Activated CD4-positive, alpha-beta T cell treated with anti-CD3 and anti-CD28 coated beads, Interleukin-2, amount 10 ng/mL, durations not matched to agents 7 days and 5 days (primary cell): ENCODE measurements around the gene MINK1. TPM values are rescaled to one million over a fixed set of nuclear protein-coding genes. Genes with fewer than 3 reads are reported as not detected.

Experiments used
- CTCF ChIA-PET: fragments of 350-600 bp; sonication (Branson Sonifier 250); formaldehyde crosslinking; loops from one replicate; lab custom pipeline; 2021; ENCODE audit warnings: antibody characterized with exemption; lab: Charles Lee
- POLR2A ChIA-PET: fragments of 350-600 bp; sonication (Branson Sonifier 250); formaldehyde crosslinking; loops from one replicate; lab custom pipeline; 2021; ENCODE audit warnings: antibody characterized with exemption; lab: Charles Lee
- DNase-seq: peaks from one replicate; pipeline ENCODE4 v3.0.0-alpha.2; 2020
- H3K27ac Mint-ChIP-seq: one replicate; pipeline ENCODE4 v1.8.0; 2021; ENCODE audit warnings: mild to moderate bottlenecking, moderate library complexity, mixed read lengths
- H3K27me3 Mint-ChIP-seq: one replicate; pipeline ENCODE4 v1.8.0; 2021; ENCODE audit warnings: mixed read lengths
- H3K36me3 Mint-ChIP-seq: one replicate; pipeline ENCODE4 v1.8.0; 2021; ENCODE audit warnings: low read depth, mixed read lengths
- H3K4me1 Mint-ChIP-seq: one replicate; pipeline ENCODE4 v1.8.0; 2021; ENCODE audit warnings: mixed read lengths
- H3K4me3 Mint-ChIP-seq: one replicate; pipeline ENCODE4 v1.8.0; 2021; ENCODE audit warnings: mild to moderate bottlenecking, moderate library complexity, mixed read lengths
- H3K9me3 Mint-ChIP-seq: one replicate; pipeline ENCODE4 v1.8.0; 2021; ENCODE audit warnings: mixed read lengths
- total RNA-seq, 2 experiments: library from RNA; stranded (reverse); gene quantifications; one replicate each; pipeline ENCODE4 v1.2.3, GENCODE V29; 2021

MINK1 gene
- total RNA-seq, 2 experiments from 2014 or later: 112 to 133 TPM

- peaks cover 41% of the 10 kb centered on the region for H3K4me1 Mint-ChIP-seq
- peak overlapping the region; percentile 99 for H3K27ac Mint-ChIP-seq
- no peaks in the 10 kb centered on the region for H3K9me3 Mint-ChIP-seq
Observed at GRCh38 chr17:4945176-4945943, 112.2 kb downstream of the MINK1 start.

GRCh38 chr17:4945944-4946280, 112.8 kb downstream of the MINK1 start:
- H3K4me3 Mint-ChIP-seq: peak overlapping the region; percentile 92
- no peak for DNase-seq
- H3K36me3 Mint-ChIP-seq: peaks cover 63% of the 10 kb centered on the region
- CTCF ChIA-PET: interaction anchor here (0.9 kb wide), 1 partner anchor 22 kb away, joined by 3 read pairs; no protein-coding TSS in a partner anchor
- H3K27me3 Mint-ChIP-seq: no peaks in the 10 kb centered on the region
- H3K4me1 Mint-ChIP-seq: peaks cover 46% of the 10 kb centered on the region
- POLR2A ChIA-PET: interaction anchor here (6.2 kb wide), 1 partner anchor 22 kb away, joined by 44 read pairs; the partner anchor contains the start of gene SPAG7
- H3K9me3 Mint-ChIP-seq: no peaks in the 10 kb centered on the region
- peak overlapping the region; percentile 99 for H3K27ac Mint-ChIP-seq

More at GRCh38 chr17:4945176-4945943, 112.2 kb downstream of the MINK1 start:
- no peaks in the 10 kb centered on the region for H3K27me3 Mint-ChIP-seq
- H3K4me3 Mint-ChIP-seq: peak overlapping the region; percentile 92
- POLR2A ChIA-PET: interaction anchor here (6.2 kb wide), 1 partner anchor 22 kb away, joined by 44 read pairs; the partner anchor contains the start of gene SPAG7
- peak; percentile 84 for DNase-seq
- CTCF ChIA-PET: interaction anchor here (0.9 kb wide), 1 partner anchor 23 kb away, joined by 3 read pairs; no protein-coding TSS in a partner anchor
- H3K36me3 Mint-ChIP-seq: peaks cover 68% of the 10 kb centered on the region

GRCh38 chr17:4946312-4946976, 113.3 kb downstream of the MINK1 start:
- Mint-ChIP-seq H3K27ac (peak overlapping the region; percentile 99), H3K27me3 (no peaks in the 10 kb centered on the region), H3K9me3 (no peaks in the 10 kb centered on the region), H3K4me3 (peak overlapping the region; percentile 92), H3K4me1 (peaks cover 52% of the 10 kb centered on the region), H3K36me3 (peaks cover 58% of the 10 kb centered on the region)
- POLR2A ChIA-PET: interaction anchor here (1.0 to 6.2 kb wide), 2 partner anchors 15 to 21 kb away, joined by 3 to 44 read pairs; partner anchors contain the start of gene SPAG7
- DNase-seq: no peak
- CTCF ChIA-PET: interaction anchor here (0.6 kb wide), 1 partner anchor 21 kb away, joined by 3 read pairs; the partner anchor contains the start of gene SPAG7

- DNase-seq: no peak
- Mint-ChIP-seq H3K27me3 (no peaks in the 10 kb centered on the region), H3K4me3 (peak overlapping the region; percentile 92), H3K4me1 (peaks cover 52% of the 10 kb centered on the region), H3K36me3 (peaks cover 52% of the 10 kb centered on the region), H3K27ac (peak overlapping the region; percentile 99), H3K9me3 (no peaks in the 10 kb centered on the region)
- CTCF ChIA-PET: interaction anchor here (0.6 kb wide), 2 partner anchors 9 to 20 kb away, joined by 3 read pairs; partner anchors contain the start of gene SPAG7
- POLR2A ChIA-PET: interaction anchor here (1.0 to 6.2 kb wide), 2 partner anchors 15 to 21 kb away, joined by 3 to 44 read pairs; partner anchors contain the start of gene SPAG7
Observed at GRCh38 chr17:4947010-4947410, 113.9 kb downstream of the MINK1 start.

Other genes starting within 250 kb of the MINK1 start
- not detected for gene SMTNL2, start 248.8 kb upstream of the MINK1 start, total RNA-seq
- under 1 TPM in 1 of 2 experiments, not detected in 1; 0.17 TPM for gene ALOX15, start 191.7 kb upstream of the MINK1 start, total RNA-seq
- gene PELP1, start 129.2 kb upstream of the MINK1 start, total RNA-seq: 10 to 100 TPM; 61.6 to 73.2 TPM
- 100 to 1,000 TPM; 323 to 336 TPM for gene ARRB2, start 122.7 kb upstream of the MINK1 start, total RNA-seq
- gene MED11, start 101.9 kb upstream of the MINK1 start, total RNA-seq: 10 to 100 TPM; 19.6 to 23.6 TPM
- under 1 TPM in 1 of 2 experiments, not detected in 1; 0.07 TPM for gene ZMYND15, start 93.5 kb upstream of the MINK1 start, total RNA-seq
- 1 to 10 TPM in 1 of 2 experiments, under 1 TPM in 1; 0.94 to 1.6 TPM for gene CXCL16, start 93.4 kb upstream of the MINK1 start, total RNA-seq
- gene TM4SF5, start 61.5 kb upstream of the MINK1 start, total RNA-seq: not detected
- under 1 TPM in 1 of 2 experiments, not detected in 1; 0.32 TPM for gene VMO1, start 47.0 kb upstream of the MINK1 start, total RNA-seq
- not detected for gene GLTPD2, start 44.4 kb upstream of the MINK1 start, total RNA-seq
- gene PSMB6, start 37.2 kb upstream of the MINK1 start, total RNA-seq: 100 to 1,000 TPM in 1 of 2 experiments, 10 to 100 TPM in 1; 95.3 to 115 TPM
- 10 to 100 TPM; 16.6 to 17.3 TPM for gene PLD2, start 26.2 kb upstream of the MINK1 start, total RNA-seq
- under 1 TPM; 0.77 to 0.92 TPM for gene C17orf107, start 66.2 kb downstream of the MINK1 start, total RNA-seq
- gene CHRNE, start 69.8 kb downstream of the MINK1 start, total RNA-seq: under 1 TPM; 0.25 to 0.42 TPM
- gene GP1BA, start 98.9 kb downstream of the MINK1 start, total RNA-seq: not detected
- gene SLC25A11, start 106.7 kb downstream of the MINK1 start, total RNA-seq: 10 to 100 TPM; 73.0 to 75.3 TPM
- 100 to 1,000 TPM; 254 to 273 TPM for gene RNF167, start 106.9 kb downstream of the MINK1 start, total RNA-seq
- gene PFN1, start 115.2 kb downstream of the MINK1 start, total RNA-seq: 1,000 to 10,000 TPM; 2,428 to 2,438 TPM
- 10 to 100 TPM; 44.9 to 54.8 TPM for gene ENO3, start 117.8 kb downstream of the MINK1 start, total RNA-seq
- gene SPAG7, start 134.5 kb downstream of the MINK1 start, total RNA-seq: 10 to 100 TPM; 47.7 to 53.6 TPM
- gene CAMTA2, start 154.3 kb downstream of the MINK1 start, total RNA-seq: 10 to 100 TPM; 58.2 to 62.7 TPM
- under 1 TPM; 0.35 to 0.50 TPM for gene INCA1, start 164.2 kb downstream of the MINK1 start, total RNA-seq
- 10 to 100 TPM; 36.6 to 48.8 TPM for gene KIF1C, start 164.6 kb downstream of the MINK1 start, total RNA-seq
- gene SLC52A1, start 202.1 kb downstream of the MINK1 start, total RNA-seq: under 1 TPM; 0.48 to 0.82 TPM
- gene ZFP3, start 245.1 kb downstream of the MINK1 start, total RNA-seq: 1 to 10 TPM; 6.5 to 7.5 TPM